GM04503 (cell line): ENCODE data around the gene IL36G.
A peak's percentile ranks its signal among the peaks of the same experiment; 100 is the strongest.

Experiments
- DNase-seq: peaks from one replicate; pipeline ENCODE4 v3.0.0-alpha.2; 2012; ENCODE audit warnings: low read depth

Gene IL36G

GRCh38 chr2:112972423-112973086 lies 5.3 kb upstream of the IL36G start:
- no peak for DNase-seq

GRCh38 chr2:112973156-112973555 lies 4.7 kb upstream of the IL36G start:
- no peak for DNase-seq

- no peak for DNase-seq
Measured at GRCh38 chr2:112979731-112980130, 1.9 kb downstream of the IL36G start.

GRCh38 chr2:112980537-112980936 lies 2.7 kb downstream of the IL36G start:
- DNase-seq: no peak

GRCh38 chr2:112985090-112985489 lies 7.3 kb downstream of the IL36G start:
- no peak for DNase-seq

GRCh38 chr2:112989611-112990010 lies 11.8 kb downstream of the IL36G start:
- no peak for DNase-seq

- no peak for DNase-seq
Measured at GRCh38 chr2:112993831-112994230, 16.0 kb downstream of the IL36G start.

- no peak for DNase-seq
Measured at GRCh38 chr2:112994648-112995047, 16.8 kb downstream of the IL36G start.

- no peak for DNase-seq
Measured at GRCh38 chr2:112995346-112995920, 17.6 kb downstream of the IL36G start.

GRCh38 chr2:112996635-112997034 lies 18.8 kb downstream of the IL36G start:
- no peak for DNase-seq

- no peak for DNase-seq
Measured at GRCh38 chr2:112997151-112997550, 19.3 kb downstream of the IL36G start.

GRCh38 chr2:113000436-113000835 lies 22.6 kb downstream of the IL36G start:
- DNase-seq: no peak

- DNase-seq: no peak
Measured at GRCh38 chr2:113002677-113003076, 24.9 kb downstream of the IL36G start.

- DNase-seq: no peak
Measured at GRCh38 chr2:113005030-113005509, 27.3 kb downstream of the IL36G start, which contains the start of gene IL36A. IL36A (plus strand) TSS chr2:113005459; CDS start chr2:113005872, 413 bp downstream.

- no peak for DNase-seq
Measured at GRCh38 chr2:113007250-113007649, 29.4 kb downstream of the IL36G start.

- DNase-seq: no peak
Measured at GRCh38 chr2:113009622-113010021, 31.8 kb downstream of the IL36G start.

- DNase-seq: peak; percentile 6
Measured at GRCh38 chr2:113010088-113010487, 32.3 kb downstream of the IL36G start.

- no peak for DNase-seq
Measured at GRCh38 chr2:113011108-113011507, 33.3 kb downstream of the IL36G start.

GRCh38 chr2:113012436-113013335 lies 34.9 kb downstream of the IL36G start:
- no peak for DNase-seq

- DNase-seq: no peak
Measured at GRCh38 chr2:113013336-113013661, 35.5 kb downstream of the IL36G start.

GRCh38 chr2:113014067-113014466 lies 36.3 kb downstream of the IL36G start:
- DNase-seq: no peak

GRCh38 chr2:113015042-113015441 lies 37.2 kb downstream of the IL36G start:
- no peak for DNase-seq

- DNase-seq: no peak
Measured at GRCh38 chr2:113015655-113016054, 37.8 kb downstream of the IL36G start.
